Measurements from ENCODE around the gene QPRT. TPM values are rescaled to one million over a fixed set of nuclear protein-coding genes. Genes with fewer than 3 reads are reported as not detected.
"Not testable (repeated sequence)": the region's sequence is repeated elsewhere in the genome, so short reads cannot be mapped to it uniquely, and the experiment has no call there.

The QPRT gene
- total RNA-seq, 1 donor from 2014 or later, result 20.7 TPM

- TF ChIP-seq CTCF (IDR thresholded peaks at IDR 0.05), result no peak
- DNase-seq (ENCODE audit: low spot score), result no peak
- Mint-ChIP-seq H3K27ac (ENCODE audit: unreplicated experiment) (no peak within 1 kb of the TSS), H3K27me3 (ENCODE audit: low read depth) (peaks cover 10% of the 10 kb centered on the region), H3K36me3 (ENCODE audit: low read depth) (no peaks in the 10 kb centered on the region), H3K4me1 (ENCODE audit: low read depth) (no peaks in the 10 kb centered on the region), H3K9me3 (ENCODE audit: low read depth) (no peaks in the 10 kb centered on the region), H3K4me3 (ENCODE audit: unreplicated experiment) (no peak within 1 kb of the TSS)
These were observed 66.9 kb downstream of the QPRT start, which contains the start of gene C16orf54 for GRCh38 chr16:29745853-29746345. TSS of gene C16orf54 (minus strand) at chr16:29745990. CDS start at chr16:29744951, 1,039 bp downstream.

- H3K4me1 Mint-ChIP-seq (ENCODE audit: low read depth); H3K9me3 Mint-ChIP-seq (ENCODE audit: low read depth); H3K4me3 Mint-ChIP-seq (ENCODE audit: unreplicated experiment); H3K36me3 Mint-ChIP-seq (ENCODE audit: low read depth); DNase-seq (ENCODE audit: low spot score); H3K27me3 Mint-ChIP-seq (ENCODE audit: low read depth); H3K27ac Mint-ChIP-seq (ENCODE audit: unreplicated experiment): not testable (repeated sequence)
These were observed 67.5 kb downstream of the QPRT start for GRCh38 chr16:29746518-29746917.

Other genes starting within 250 kb of the QPRT start
- 4.9 to 6.0 TPM (median 5.9 TPM) in 3 replicates for gene BOLA2, start 224.8 kb upstream of the QPRT start, total RNA-seq
- 1.2 to 30.9 TPM (median 13.0 TPM) in 3 replicates for gene SLX1B, start 224.6 kb upstream of the QPRT start, total RNA-seq
- gene SULT1A4, start 219.3 kb upstream of the QPRT start, total RNA-seq, result 0.56 to 4.7 TPM (median 2.7 TPM) in 3 replicates
- 37.3 to 63.1 TPM (median 44.9 TPM) in 3 replicates for gene NPIPB12, start 172.8 kb upstream of the QPRT start, total RNA-seq
- gene SPN, start 15.9 kb upstream of the QPRT start, total RNA-seq, result not detected in 3 replicates
- gene C16orf54, start 66.8 kb downstream of the QPRT start, total RNA-seq, result not detected in 3 replicates
- gene ZG16, start 99.1 kb downstream of the QPRT start, total RNA-seq, result not detected in 3 replicates
- 13.5 to 24.3 TPM (median 14.1 TPM) in 3 replicates for gene KIF22, start 111.6 kb downstream of the QPRT start, total RNA-seq
- 318 to 359 TPM (median 358 TPM) in 3 replicates for gene MAZ, start 127.3 kb downstream of the QPRT start, total RNA-seq
- 5.2 to 9.1 TPM (median 6.1 TPM) in 3 replicates for gene PRRT2, start 133.0 kb downstream of the QPRT start, total RNA-seq
- gene PAGR1, start 137.0 kb downstream of the QPRT start, total RNA-seq, result 22.3 to 40.2 TPM (median 23.0 TPM) in 3 replicates
- 101 to 132 TPM (median 106 TPM) in 3 replicates for gene MVP, start 141.3 kb downstream of the QPRT start, total RNA-seq
- gene CDIPT, start 184.0 kb downstream of the QPRT start, total RNA-seq, result 73.5 to 79.7 TPM (median 78.3 TPM) in 3 replicates
- gene SEZ6L2, start 220.4 kb downstream of the QPRT start, total RNA-seq, result 10.9 to 17.0 TPM (median 16.3 TPM) in 3 replicates
- 2.4 to 3.2 TPM (median 2.9 TPM) in 3 replicates for gene ASPHD1, start 221.3 kb downstream of the QPRT start, total RNA-seq
- gene KCTD13, start 247.0 kb downstream of the QPRT start, total RNA-seq, result 19.3 to 21.1 TPM (median 20.3 TPM) in 3 replicates